GM18870 (cell line): ENCODE data around the gene AZU1.
"Not testable (repeated sequence)": the region's sequence is repeated elsewhere in the genome, so short reads cannot be mapped to it uniquely, and the experiment has no call there.

Source experiments
- ATAC-seq: cut with Tn5 transposase; IDR thresholded peaks from one replicate; pipeline ENCODE4 v1.9.1; 2021; ENCODE audit warnings: moderate library complexity; ENCODE audit not compliant: unreplicated experiment

The AZU1 gene

GRCh38 chr19:852136-853013 is 24.7 kb downstream of the AZU1 start, which contains the start of gene ELANE:
Gene ELANE (plus strand): TSS chr19:852303. CDS start chr19:852329, 26 bp downstream.
- ATAC-seq, result no peak

GRCh38 chr19:853014-853585 is 25.5 kb downstream of the AZU1 start:
- ATAC-seq, result no peak

GRCh38 chr19:853614-854220 is 26.1 kb downstream of the AZU1 start:
- ATAC-seq, result not testable (repeated sequence)

DNA sequence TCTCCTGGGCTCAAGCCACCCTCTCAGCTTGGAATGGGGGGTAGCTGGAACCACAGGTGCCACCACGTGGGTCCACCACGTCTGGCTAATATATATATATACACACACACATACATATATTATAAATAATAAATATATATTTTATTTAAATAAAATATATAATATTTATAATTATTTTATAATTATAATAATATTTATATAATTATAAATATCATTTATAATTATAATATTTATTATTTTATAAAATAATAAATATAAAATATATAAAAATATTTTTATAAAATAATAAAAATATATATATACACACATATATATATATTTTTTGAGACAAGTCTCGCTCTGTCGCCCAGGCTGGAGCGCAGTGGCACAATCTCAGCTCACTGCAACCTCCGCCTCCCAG is 26.9 kb downstream of the AZU1 start:
- ATAC-seq, result no peak

DNA sequence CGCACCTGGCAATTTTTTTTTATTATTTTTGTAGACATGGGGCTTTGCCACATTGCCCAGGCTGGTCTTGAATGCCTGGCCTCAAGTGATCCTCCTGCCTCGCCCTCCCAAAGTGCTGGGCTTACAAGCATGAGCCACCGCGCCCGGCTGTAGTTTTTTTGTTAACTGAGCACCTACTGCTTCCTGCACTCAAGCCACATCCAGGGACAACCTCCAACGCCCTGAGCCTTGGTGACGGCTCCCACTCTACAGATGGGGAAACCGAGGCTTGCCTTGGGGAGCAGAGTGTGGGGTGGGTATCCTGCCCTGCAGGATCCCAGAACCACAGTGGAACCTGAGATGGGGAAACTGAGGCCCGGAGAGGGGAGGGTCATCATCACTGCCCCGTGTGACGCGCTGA is 27.5 kb downstream of the AZU1 start:
- no peak for ATAC-seq

DNA sequence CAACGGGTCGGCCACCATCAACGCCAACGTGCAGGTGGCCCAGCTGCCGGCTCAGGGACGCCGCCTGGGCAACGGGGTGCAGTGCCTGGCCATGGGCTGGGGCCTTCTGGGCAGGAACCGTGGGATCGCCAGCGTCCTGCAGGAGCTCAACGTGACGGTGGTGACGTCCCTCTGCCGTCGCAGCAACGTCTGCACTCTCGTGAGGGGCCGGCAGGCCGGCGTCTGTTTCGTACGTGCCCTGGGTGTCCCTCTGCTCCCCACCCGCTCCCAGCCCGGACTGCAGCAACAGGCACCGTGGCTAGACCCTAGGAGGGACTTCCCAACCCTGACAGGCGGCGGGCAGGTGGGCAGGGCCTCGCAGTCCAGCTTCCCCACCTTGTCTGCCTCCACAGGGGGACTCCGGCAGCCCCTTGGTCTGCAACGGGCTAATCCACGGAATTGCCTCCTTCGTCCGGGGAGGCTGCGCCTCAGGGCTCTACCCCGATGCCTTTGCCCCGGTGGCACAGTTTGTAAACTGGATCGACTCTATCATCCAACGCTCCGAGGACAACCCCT is 28.0 kb downstream of the AZU1 start:
- ATAC-seq, result no peak

GRCh38 chr19:858284-858683 is 30.6 kb downstream of the AZU1 start:
- no peak for ATAC-seq

- no peak for ATAC-seq
Observed at GRCh38 chr19:858868-859843, 31.5 kb downstream of the AZU1 start, which contains the start of gene CFD. Gene CFD (plus strand): TSS chr19:859664. CDS start chr19:859690, 26 bp downstream.

DNA sequence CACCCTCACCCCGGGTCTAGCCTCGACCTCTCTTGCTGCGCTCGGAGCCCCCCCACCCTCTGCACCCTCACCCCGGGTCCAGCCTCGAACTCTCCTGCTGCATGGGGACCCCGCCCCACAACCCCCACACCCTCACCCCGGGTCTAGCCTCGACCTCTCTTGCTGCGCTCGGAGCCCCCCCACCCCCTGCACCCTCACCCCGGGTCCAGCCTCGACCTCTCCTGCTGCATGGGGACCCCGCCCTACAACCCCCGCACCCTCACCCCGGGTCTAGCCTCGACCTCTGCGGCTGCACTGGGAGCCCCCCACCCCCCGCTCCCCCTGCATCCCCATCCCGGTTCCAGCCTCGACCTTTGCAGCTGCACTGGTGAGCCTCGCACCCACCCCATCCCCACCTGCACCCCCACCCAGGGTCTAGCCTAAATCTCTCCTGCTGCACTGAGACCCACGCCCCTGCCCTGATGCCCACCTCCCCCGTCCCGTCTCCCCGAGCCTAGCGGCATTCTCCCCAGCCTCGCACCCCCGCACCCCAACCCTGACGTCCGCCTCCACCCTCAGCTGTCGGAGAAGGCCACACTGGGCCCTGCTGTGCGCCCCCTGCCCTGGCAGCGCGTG is 33.6 kb downstream of the AZU1 start:
- no peak for ATAC-seq

- no peak for ATAC-seq
Observed at GRCh38 chr19:861756-862580, 34.3 kb downstream of the AZU1 start.

- no peak for ATAC-seq
Observed at GRCh38 chr19:862581-863314, 35.1 kb downstream of the AZU1 start.

- ATAC-seq, result no peak
Observed at GRCh38 chr19:863315-863620, 35.6 kb downstream of the AZU1 start.

- ATAC-seq, result no peak
Observed at GRCh38 chr19:866769-867300, 39.2 kb downstream of the AZU1 start.

DNA sequence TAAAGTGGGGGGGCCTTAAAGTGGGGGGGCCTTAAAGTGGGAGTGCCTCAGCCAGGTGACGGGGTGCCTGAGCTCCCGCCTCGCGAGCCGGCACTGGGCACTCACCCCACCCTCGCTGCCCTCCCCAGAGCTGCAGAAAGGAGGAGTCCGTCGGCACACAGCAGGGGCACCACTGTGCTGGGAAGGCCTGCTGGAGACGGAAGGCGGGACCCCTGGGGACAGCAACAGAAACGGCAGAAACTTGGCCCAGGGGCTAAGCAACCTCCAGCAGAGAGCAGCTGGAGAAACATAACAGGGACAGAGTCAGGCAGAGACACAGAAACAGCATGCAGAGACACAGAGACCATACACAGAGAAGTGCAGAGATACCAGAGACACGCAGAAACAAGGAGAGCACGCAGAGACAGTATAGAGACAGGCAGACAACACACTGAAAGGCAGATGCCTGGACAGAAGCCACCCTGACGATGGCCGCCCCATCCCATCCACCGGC is 39.7 kb downstream of the AZU1 start:
- ATAC-seq, result no peak

DNA sequence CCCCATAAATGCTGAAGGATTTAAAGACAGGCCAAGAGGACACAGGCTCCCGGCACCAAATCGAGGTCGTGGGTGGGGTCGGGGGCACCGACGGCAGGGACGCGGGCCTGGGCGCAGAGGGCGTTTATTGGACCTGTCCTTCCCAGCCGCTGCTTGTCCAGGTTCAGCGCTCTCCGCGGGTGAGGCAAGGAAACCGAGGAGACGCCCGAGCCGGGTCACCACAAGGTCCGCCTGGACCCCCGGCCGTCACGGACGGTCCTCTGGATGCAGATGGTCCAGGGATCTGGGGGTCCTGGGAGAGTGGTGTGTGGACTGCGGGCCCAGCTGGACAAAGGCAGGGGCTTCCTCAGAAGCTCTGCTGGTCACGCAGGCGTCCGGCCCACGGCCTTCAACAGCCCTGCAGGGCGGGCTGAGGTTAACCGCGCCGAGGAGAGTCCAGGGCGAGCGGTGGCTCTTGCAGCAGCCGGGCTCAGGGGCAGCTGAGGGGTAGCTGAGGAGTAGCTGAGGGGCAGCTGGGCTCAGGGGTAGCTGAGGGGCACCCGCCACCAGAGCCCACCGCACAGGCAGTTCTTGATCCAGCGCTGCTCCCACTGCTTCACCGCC is 40.3 kb downstream of the AZU1 start:
- ATAC-seq, result no peak

DNA sequence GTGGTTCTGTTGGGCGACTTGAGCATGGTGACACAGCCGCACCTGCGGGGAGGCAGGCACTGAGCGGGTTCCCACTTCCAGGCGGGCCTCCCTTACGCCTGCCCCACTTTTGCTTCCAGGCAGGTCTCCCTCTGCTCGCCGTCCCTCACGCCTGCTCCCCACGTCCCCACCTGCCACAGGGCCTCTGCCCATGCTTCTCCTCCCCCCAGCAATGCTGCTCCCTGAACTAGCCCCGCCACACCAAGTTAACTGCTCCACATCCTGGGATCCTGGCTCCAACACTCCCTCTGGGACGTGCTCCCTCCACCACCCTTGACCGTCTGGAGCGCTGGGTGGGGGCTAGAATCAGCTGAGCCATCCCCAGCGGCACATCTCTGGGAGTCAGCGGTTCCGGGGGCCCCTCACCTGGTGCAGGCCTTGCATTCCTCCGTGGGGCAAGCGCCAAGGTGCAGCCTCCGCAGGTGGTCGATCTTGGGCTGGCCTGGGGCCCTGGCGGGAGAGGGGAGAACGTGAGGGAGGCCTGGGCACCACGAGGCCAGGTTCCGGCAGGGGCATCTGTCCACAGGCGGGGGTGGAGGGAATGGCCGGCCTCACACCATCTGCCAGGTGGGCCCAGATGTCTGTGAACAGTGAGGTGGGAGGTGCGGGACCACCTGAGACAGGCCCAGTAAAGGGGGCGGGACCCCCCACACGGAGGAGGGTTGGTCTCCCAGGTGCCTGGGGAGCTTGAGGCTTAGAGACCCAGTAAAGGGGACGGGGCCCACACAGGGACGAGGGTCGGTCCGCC is 41.0 kb downstream of the AZU1 start:
- ATAC-seq, result no peak
